SK-N-SH (cell line): ENCODE measurements around the gene MYO1D. TPM values are rescaled to one million over a fixed set of nuclear protein-coding genes. Genes with fewer than 3 reads are reported as not detected.

Experiments used
- CTCF ChIA-PET: fragments of 300-600, 350-600 bp; formaldehyde crosslinking; extraction: SDS; loops from one replicate; lab custom pipeline; 2021; lab: Yijun Ruan, JAX
- POLR2A ChIA-PET: fragments of 350-600 bp; sonication (Branson Sonifier 250); formaldehyde crosslinking; extraction: SDS; loops from one replicate; lab custom pipeline; 2020; ENCODE audit warnings: antibody characterized with exemption, inconsistent platforms; lab: Yijun Ruan, JAX
- DNase-seq: peaks from one replicate; pipeline ENCODE4 v3.0.0; 2012
- H2AFZ ChIP-seq: fragments of 200-600 bp; sonication (generic); 2 replicates; pipeline ENCODE4 v1.8.1; 2016; ENCODE audit warnings: antibody characterized with exemption, mild to moderate bottlenecking, low read depth
- H3F3A ChIP-seq: fragments of 200-600 bp; sonication (generic); replicated peaks from 2 replicates; pipeline ENCODE3; 2016; ENCODE audit warnings: antibody characterized with exemption, mild to moderate bottlenecking; ENCODE audit not compliant: insufficient read depth
- H3K27ac ChIP-seq, 2 experiments: fragments of 200-500 bp in 1 of 2; fragments of 200-600 bp in 1 of 2; sonication (Bioruptor generic) in 1 of 2; sonication (generic), shearing (Covaris generic) in 1 of 2; 2 replicates each; pipeline versions ENCODE4 v1.5.1 to v1.6.1; 2014 to 2016; ENCODE audit warnings: low read depth in 2 of 2, inconsistent platforms in 1 of 2, low read length in 1 of 2, mild to moderate bottlenecking in 1 of 2, mixed read lengths in 1 of 2
- H3K27me3 ChIP-seq: fragments of 200-600 bp; sonication (generic), shearing (Covaris generic); 2 replicates; pipeline ENCODE4 v1.6.1; 2016; ENCODE audit warnings: mixed run types; ENCODE audit not compliant: insufficient read depth
- H3K36me3 ChIP-seq, 2 experiments: fragments of 200-500 bp in 1 of 2; fragments of 200-600 bp in 1 of 2; sonication (Bioruptor generic) in 1 of 2; sonication (generic) in 1 of 2; replicated peaks in 1 of 2; 2 replicates each; pipeline versions ENCODE3 to v1.5.1; 2014 to 2016; ENCODE audit warnings: low read length in 1 of 2, mild to moderate bottlenecking in 1 of 2; ENCODE audit not compliant: insufficient read depth in 2 of 2, control insufficient read depth in 1 of 2
- H3K4me1 ChIP-seq, 2 experiments: fragments of 200-500 bp in 1 of 2; fragments of 200-600 bp in 1 of 2; sonication (Bioruptor generic) in 1 of 2; sonication (generic), shearing (Covaris generic) in 1 of 2; 2 replicates each; pipeline versions ENCODE4 v1.5.1 to v1.6.1; 2014 to 2016; ENCODE audit warnings: low read depth in 1 of 2, low read length in 1 of 2, mixed run types in 1 of 2; ENCODE audit not compliant: insufficient read depth in 2 of 2, control insufficient read depth in 1 of 2
- H3K4me2 ChIP-seq: fragments of 200-600 bp; sonication (generic), shearing (Covaris generic); 2 replicates; pipeline ENCODE4 v1.6.1; 2017; ENCODE audit warnings: mixed run types
- H3K4me3 ChIP-seq, 2 experiments: fragments of 200-500 bp in 1 of 2; fragments of 200-600 bp in 1 of 2; sonication (Bioruptor generic) in 1 of 2; sonication (generic), shearing (Covaris generic) in 1 of 2; 2 replicates each; pipeline versions ENCODE4 v1.5.1 to v1.8.1; 2014 to 2016; ENCODE audit warnings: low read depth in 2 of 2, inconsistent platforms in 1 of 2, low read length in 1 of 2, mild to moderate bottlenecking in 1 of 2, mixed read lengths in 1 of 2, moderate library complexity in 1 of 2
- H3K79me2 ChIP-seq: fragments of 200-600 bp; sonication (generic); 2 replicates; pipeline ENCODE4 v1.8.1; 2017; ENCODE audit warnings: mild to moderate bottlenecking; ENCODE audit not compliant: insufficient read depth
- H3K9ac ChIP-seq: fragments of 200-600 bp; sonication (generic); 2 replicates; pipeline ENCODE4 v1.6.1; 2017; ENCODE audit warnings: mixed run types
- H3K9me2 ChIP-seq: fragments of 200-600 bp; sonication (generic); 2 replicates; pipeline ENCODE4 v1.6.1; 2017; ENCODE audit warnings: mixed run types
- H3K9me3 ChIP-seq: fragments of 200-600 bp; sonication (generic); 2 replicates; pipeline ENCODE4 v1.6.1; 2017; ENCODE audit warnings: mixed run types, mild to moderate bottlenecking, moderate library complexity
- H4K20me1 ChIP-seq: fragments of 200-600 bp; sonication (generic); 2 replicates; pipeline ENCODE4 v1.6.1; 2017; ENCODE audit warnings: mild to moderate bottlenecking, mixed run types; ENCODE audit not compliant: insufficient read depth
- CTCF ChIP-seq: fragments of 200-600 bp; sonication (generic); IDR thresholded peaks from 2 replicates; pipeline ENCODE4 v1.6.1; 2017; ENCODE audit warnings: antibody characterized with exemption, mild to moderate bottlenecking, moderate library complexity
- FOSL2 ChIP-seq: IDR thresholded peaks from 2 replicates; pipeline ENCODE4 v1.4.0; 2012; ENCODE audit warnings: low read depth, mild to moderate bottlenecking, moderate library complexity, borderline replicate concordance
- JUND ChIP-seq: IDR thresholded peaks from 2 replicates; pipeline ENCODE4 v1.4.0; 2012
- MAX ChIP-seq: IDR thresholded peaks from 2 replicates; pipeline ENCODE4 v1.4.0; 2012; ENCODE audit warnings: low read depth
- NFIC ChIP-seq: IDR thresholded peaks from 2 replicates; pipeline ENCODE4 v1.4.0; 2012; ENCODE audit warnings: borderline replicate concordance
- RAD21 ChIP-seq: IDR thresholded peaks from 2 replicates; pipeline ENCODE4 v1.6.1; 2012; ENCODE audit warnings: mild to moderate bottlenecking, low read length
- RCOR1 ChIP-seq: fragments of 150-350 bp; IDR thresholded peaks from 2 replicates; pipeline ENCODE4 v1.6.1; 2017; ENCODE audit warnings: antibody characterized with exemption, low read length
- TAF1 ChIP-seq: IDR thresholded peaks from 2 replicates; pipeline ENCODE4 v1.6.1; 2012; ENCODE audit warnings: low read depth, mild to moderate bottlenecking, low read length, moderate library complexity, borderline replicate concordance
- TCF12 ChIP-seq: IDR thresholded peaks from 2 replicates; pipeline ENCODE4 v1.4.0; 2012
- WGBS: methylation state at CpG from one replicate; pipeline ENCODE4 v1.1.6; 2017; ENCODE audit warnings: low lambda C conversion rate; 5-methylcytosine and 5-hydroxymethylcytosine counted together
- polyA plus RNA-seq, 3 experiments: library from polyadenylated mRNA; depleted of rRNA; stranded (reverse); fragments of >200 nt; gene quantifications; 2 replicates each; pipeline ENCODE4 v1.2.3, GENCODE V29; 2012
- TF ChIP-seq, protein P1 (sequence below): fragments of 150-350 bp; IDR thresholded peaks from 2 replicates; pipeline ENCODE4 v1.6.1; 2017; ENCODE audit warnings: antibody characterized with exemption, low read length, low read depth, borderline replicate concordance
- TF ChIP-seq, protein P2 (sequence below): IDR thresholded peaks from 2 replicates; pipeline ENCODE4 v1.4.0; 2012; ENCODE audit warnings: low read depth, borderline replicate concordance

The MYO1D gene
- polyA plus RNA-seq, 1 of the 3 experiments (the other 2 are of a cell fraction) = 20.4 TPM

DNA sequence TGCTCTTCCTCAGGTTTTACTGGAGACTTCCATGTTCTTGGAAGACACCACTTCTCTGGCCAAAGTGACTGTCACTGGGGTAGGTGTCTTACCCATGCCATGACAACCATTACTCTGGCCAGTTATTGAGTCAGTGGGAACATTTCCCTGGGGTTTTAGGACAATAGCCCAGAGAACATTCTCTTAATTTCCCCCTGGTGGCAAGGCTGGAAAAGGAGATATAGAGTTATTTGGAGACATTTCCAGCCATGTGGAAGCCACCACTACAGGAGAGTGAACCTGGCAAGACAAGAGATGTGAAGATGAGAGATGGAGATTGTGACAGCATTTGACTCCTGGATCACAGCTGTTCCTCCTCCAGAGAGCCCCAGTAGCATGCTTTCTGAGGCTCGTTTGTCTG lies 283.9 kb downstream of the MYO1D start:
- no peak for DNase-seq
- WGBS = 36% methylated on average over 1 of the region's 1 CpG
- Histone ChIP-seq H3K9me2 (no peaks in the 10 kb centered on the region), H3K27me3 (no peaks in the 10 kb centered on the region), H3K4me2 (no peak overlapping the region), H2AFZ (no peak overlapping the region), H3K4me3 (no peak overlapping the region), H3K4me1 (peaks cover 0 to 7% of the 10 kb centered on the region in 2 experiments; a peak in 1 of 4 replicates), H3K79me2 (no peaks in the 10 kb centered on the region), H3K9me3 (no peaks in the 10 kb centered on the region), H4K20me1 (no peaks in the 10 kb centered on the region), H3F3A (no peaks in the 10 kb centered on the region), H3K36me3 (no peaks in the 10 kb centered on the region), H3K27ac (no peak overlapping the region), H3K9ac (no peak overlapping the region)
- ChIA-PET POLR2A (no interaction called here), CTCF (interaction anchor here (0.6 kb wide), 1 partner anchor 64 kb away, joined by 3 read pairs; no protein-coding TSS in a partner anchor)
- TF ChIP-seq CTCF = 0 out of 2 replicates have a peak, but pooled peaks have one; percentile 14
- TF ChIP-seq FOSL2 = no peak
- no peak for TF ChIP-seq RCOR1

DNA sequence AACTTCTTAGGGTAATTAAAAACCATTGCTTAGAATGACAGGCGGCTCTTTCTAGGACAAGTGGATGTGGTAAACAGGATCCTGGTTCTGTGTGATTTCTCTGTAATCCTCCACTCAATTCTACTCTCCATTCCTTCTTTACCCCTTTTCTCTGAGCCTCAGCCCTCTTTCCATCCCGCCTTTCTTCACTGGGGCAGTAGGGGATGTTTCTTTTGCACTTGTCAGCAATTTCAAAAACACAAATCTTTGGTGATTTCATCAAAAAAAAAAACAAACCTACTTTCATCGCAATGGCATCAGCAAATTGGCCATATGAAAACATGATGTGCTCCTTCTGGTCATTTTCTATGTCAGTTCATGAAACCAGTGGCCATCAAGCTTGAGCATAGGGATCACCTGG lies 285.5 kb downstream of the MYO1D start:
- Histone ChIP-seq H4K20me1 (no peaks in the 10 kb centered on the region), H3K4me1 (peaks cover 0 to 8% of the 10 kb centered on the region in 2 experiments; a peak in 1 of 4 replicates), H3K36me3 (no peaks in the 10 kb centered on the region), H2AFZ (no peak overlapping the region), H3K9me3 (no peaks in the 10 kb centered on the region), H3K79me2 (no peaks in the 10 kb centered on the region), H3K27ac (no peak overlapping the region), H3K4me3 (no peak overlapping the region), H3K9ac (no peak overlapping the region), H3K4me2 (no peak overlapping the region), H3F3A (peaks cover 3% of the 10 kb centered on the region)
- WGBS = 86% methylated on average over 3 of the region's 3 CpGs
- POLR2A ChIA-PET = no interaction called here
- no peak for DNase-seq
- TF ChIP-seq, protein P1, sequence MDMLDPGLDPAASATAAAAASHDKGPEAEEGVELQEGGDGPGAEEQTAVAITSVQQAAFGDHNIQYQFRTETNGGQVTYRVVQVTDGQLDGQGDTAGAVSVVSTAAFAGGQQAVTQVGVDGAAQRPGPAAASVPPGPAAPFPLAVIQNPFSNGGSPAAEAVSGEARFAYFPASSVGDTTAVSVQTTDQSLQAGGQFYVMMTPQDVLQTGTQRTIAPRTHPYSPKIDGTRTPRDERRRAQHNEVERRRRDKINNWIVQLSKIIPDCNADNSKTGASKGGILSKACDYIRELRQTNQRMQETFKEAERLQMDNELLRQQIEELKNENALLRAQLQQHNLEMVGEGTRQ = no peak
- TF ChIP-seq TAF1 (no peak), RAD21 (no peak), TCF12 (no peak), MAX (no peak), RCOR1 (no peak), JUND (no peak), NFIC (no peak)
- TF ChIP-seq, protein P2, sequence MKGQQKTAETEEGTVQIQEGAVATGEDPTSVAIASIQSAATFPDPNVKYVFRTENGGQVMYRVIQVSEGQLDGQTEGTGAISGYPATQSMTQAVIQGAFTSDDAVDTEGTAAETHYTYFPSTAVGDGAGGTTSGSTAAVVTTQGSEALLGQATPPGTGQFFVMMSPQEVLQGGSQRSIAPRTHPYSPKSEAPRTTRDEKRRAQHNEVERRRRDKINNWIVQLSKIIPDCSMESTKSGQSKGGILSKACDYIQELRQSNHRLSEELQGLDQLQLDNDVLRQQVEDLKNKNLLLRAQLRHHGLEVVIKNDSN = no peak
- TF ChIP-seq, all 33 proteins: peak for 0
- no peaks in the 10 kb centered on the region for H3K27me3 ChIP-seq
- CTCF ChIA-PET = no interaction called here
- no peaks in the 10 kb centered on the region for H3K9me2 ChIP-seq
